A172 (cell line): ENCODE results near the gene REPS1. TPM values are rescaled to one million over a fixed set of nuclear protein-coding genes. Genes with fewer than 3 reads are reported as not detected.

ENCODE experiments used
- DNase-seq: peaks from one replicate; pipeline ENCODE4 v3.0.0-alpha.2; 2015; ENCODE audit warnings: low spot score
- total RNA-seq: library from RNA; depleted of rRNA; stranded (reverse); fragments of >200 nt; shearing (Covaris generic); gene quantifications from 2 replicates; pipeline ENCODE4 v1.2.3, GENCODE V29; 2014

The REPS1 gene
- total RNA-seq, 1 experiment from 2014 or later: 26.0 TPM

GRCh38 chr6:138925806-138926205, 62.2 kb downstream of the REPS1 start:
- no peak for DNase-seq

GRCh38 chr6:138923561-138923960, 64.5 kb downstream of the REPS1 start:
- DNase-seq: no peak

- DNase-seq: no peak
Measured at GRCh38 chr6:138920906-138921305, 67.1 kb downstream of the REPS1 start.

GRCh38 chr6:138914701-138915100, 73.4 kb downstream of the REPS1 start:
- DNase-seq: no peak

- no peak for DNase-seq
Measured at GRCh38 chr6:138912308-138912707, 75.7 kb downstream of the REPS1 start.

- DNase-seq: no peak
Measured at GRCh38 chr6:138909975-138910374, 78.1 kb downstream of the REPS1 start.

- no peak for DNase-seq
Measured at GRCh38 chr6:138909511-138909910, 78.5 kb downstream of the REPS1 start.

- DNase-seq: no peak
Measured at GRCh38 chr6:138907167-138907566, 80.9 kb downstream of the REPS1 start.

GRCh38 chr6:138897031-138897430, 91.0 kb downstream of the REPS1 start:
- no peak for DNase-seq

GRCh38 chr6:138896104-138896756, 91.8 kb downstream of the REPS1 start:
- no peak for DNase-seq

- DNase-seq: no peak
Measured at GRCh38 chr6:138891255-138891986, 96.6 kb downstream of the REPS1 start.

GRCh38 chr6:138885156-138885819, 102.8 kb downstream of the REPS1 start:
- DNase-seq: no peak

- DNase-seq: no peak
Measured at GRCh38 chr6:138882369-138883017, 105.6 kb downstream of the REPS1 start.

GRCh38 chr6:138873191-138873590, 114.9 kb downstream of the REPS1 start:
- DNase-seq: no peak

- DNase-seq: no peak
Measured at GRCh38 chr6:138869398-138869797, 118.7 kb downstream of the REPS1 start.

- no peak for DNase-seq
Measured at GRCh38 chr6:138868181-138868580, 119.9 kb downstream of the REPS1 start.

GRCh38 chr6:138865480-138866109, 122.5 kb downstream of the REPS1 start:
- DNase-seq: no peak

GRCh38 chr6:138864343-138864890, 123.6 kb downstream of the REPS1 start:
- no peak for DNase-seq

GRCh38 chr6:138863321-138863720, 124.7 kb downstream of the REPS1 start:
- DNase-seq: no peak

GRCh38 chr6:138862456-138862855, 125.6 kb downstream of the REPS1 start:
- DNase-seq: no peak

- DNase-seq: no peak
Measured at GRCh38 chr6:138857775-138858174, 130.3 kb downstream of the REPS1 start.

GRCh38 chr6:138856654-138857053, 131.4 kb downstream of the REPS1 start:
- DNase-seq: no peak
